ENCODE measurements around the gene NBL1. TPM values are rescaled to one million over a fixed set of nuclear protein-coding genes. Genes with fewer than 3 reads are reported as not detected.

Gene NBL1
- total RNA-seq, 1 donor from 2014 or later: 34.6 TPM

- DNase-seq: no peak
These were observed 2.5 kb downstream of the NBL1 start for GRCh38 chr1:19646377-19647319.

- no peak for DNase-seq
These were observed 3.5 kb downstream of the NBL1 start for GRCh38 chr1:19647643-19648042.

- no peak for DNase-seq
These were observed 4.1 kb downstream of the NBL1 start for GRCh38 chr1:19648239-19648638.

- DNase-seq: no peak
These were observed 4.6 kb downstream of the NBL1 start for GRCh38 chr1:19648689-19649088.

GRCh38 chr1:19650416-19651140 is 6.5 kb downstream of the NBL1 start:
- no peak for DNase-seq

GRCh38 chr1:19651141-19651737 is 7.1 kb downstream of the NBL1 start:
- DNase-seq: no peak

- DNase-seq: no peak
These were observed 10.3 kb downstream of the NBL1 start for GRCh38 chr1:19654386-19654785.

GRCh38 chr1:19654886-19655717 is 11.0 kb downstream of the NBL1 start:
- no peak for DNase-seq

GRCh38 chr1:19655718-19656080 is 11.6 kb downstream of the NBL1 start:
- no peak for DNase-seq

- no peak for DNase-seq
These were observed 12.1 kb downstream of the NBL1 start for GRCh38 chr1:19656134-19656779.

GRCh38 chr1:19656780-19657466 is 12.8 kb downstream of the NBL1 start:
- no peak for DNase-seq

GRCh38 chr1:19657511-19657910 is 13.4 kb downstream of the NBL1 start:
- no peak for DNase-seq

GRCh38 chr1:19658186-19658585 is 14.1 kb downstream of the NBL1 start:
- no peak for DNase-seq

GRCh38 chr1:19661721-19662228 is 17.7 kb downstream of the NBL1 start:
- DNase-seq: no peak

GRCh38 chr1:19662313-19662712 is 18.2 kb downstream of the NBL1 start:
- DNase-seq: no peak

GRCh38 chr1:19664453-19665185 is 20.5 kb downstream of the NBL1 start, which contains the start of gene HTR6:
TSS of gene HTR6 (plus strand) at chr1:19664875. CDS start at chr1:19665754, 879 bp downstream.
- DNase-seq: no peak

GRCh38 chr1:19665186-19665495 is 21.0 kb downstream of the NBL1 start:
- no peak for DNase-seq

- no peak for DNase-seq
These were observed 21.7 kb downstream of the NBL1 start for GRCh38 chr1:19665496-19666465.

- no peak for DNase-seq
These were observed 24.8 kb downstream of the NBL1 start for GRCh38 chr1:19668888-19669287.

Data from skin of body (tissue), 2 donors.